Ishikawa (cell line): Measurements from ENCODE around the gene DAB2IP.

ENCODE experiments used
- CEBPB ChIP-seq: IDR thresholded peaks from 2 replicates; pipeline ENCODE4 v1.6.1; 2012
- CREB1 ChIP-seq: IDR thresholded peaks from 2 replicates; pipeline ENCODE4 v1.6.1; 2012; ENCODE audit warnings: low read depth
- EGR1 ChIP-seq: IDR thresholded peaks from 2 replicates; pipeline ENCODE4 v1.6.1; 2012
- EP300 ChIP-seq: IDR thresholded peaks from 2 replicates; pipeline ENCODE4 v1.6.1; 2012; ENCODE audit warnings: borderline replicate concordance
- FOXM1 ChIP-seq: IDR thresholded peaks from 2 replicates; pipeline ENCODE4 v1.6.1; 2012; ENCODE audit warnings: low read depth, borderline replicate concordance
- MAX ChIP-seq: IDR thresholded peaks from 2 replicates; pipeline ENCODE4 v1.6.1; 2012
- NFIC ChIP-seq: IDR thresholded peaks from 2 replicates; pipeline ENCODE4 v1.6.1; 2012
- RAD21 ChIP-seq: IDR thresholded peaks from 2 replicates; pipeline ENCODE4 v1.6.1; 2012; ENCODE audit warnings: low read depth
- REST ChIP-seq: IDR thresholded peaks from 2 replicates; pipeline ENCODE4 v1.6.1; 2012; ENCODE audit warnings: low read depth, mild to moderate bottlenecking
- TAF1 ChIP-seq: IDR thresholded peaks from 2 replicates; pipeline ENCODE4 v1.6.1; 2012; ENCODE audit warnings: low read depth, mild to moderate bottlenecking
- TCF12 ChIP-seq: IDR thresholded peaks from 2 replicates; pipeline ENCODE4 v1.6.1; 2012; ENCODE audit warnings: low read depth
- TEAD4 ChIP-seq: IDR thresholded peaks from 2 replicates; pipeline ENCODE4 v1.6.1; 2012
- USF1 ChIP-seq: IDR thresholded peaks from 2 replicates; pipeline ENCODE4 v1.6.1; 2012
- YY1 ChIP-seq: IDR thresholded peaks from 2 replicates; pipeline ENCODE4 v1.6.1; 2012; ENCODE audit warnings: low read depth
- ZBTB7A ChIP-seq: IDR thresholded peaks from 2 replicates; pipeline ENCODE4 v1.6.1; 2012; ENCODE audit warnings: low read depth

Gene DAB2IP

GRCh38 chr9:121739971-121740370 lies 88.5 kb downstream of the DAB2IP start:
- no peak for TF ChIP-seq EGR1
- no peak for TF ChIP-seq ZBTB7A

- TF ChIP-seq TAF1 (no peak), RAD21 (no peak), CEBPB (no peak), USF1 (no peak), EGR1 (no peak), ZBTB7A (no peak), CREB1 (no peak), MAX (no peak), YY1 (no peak), NFIC (no peak), FOXM1 (no peak), TCF12 (no peak), TEAD4 (no peak), EP300 (no peak), REST (no peak)
Measured at GRCh38 chr9:121741228-121741918, 89.9 kb downstream of the DAB2IP start.

- TF ChIP-seq TAF1 (no peak), YY1 (no peak), CREB1 (no peak), TEAD4 (no peak), ZBTB7A (no peak), FOXM1 (no peak), CEBPB (no peak)
Measured at GRCh38 chr9:121742923-121743322, 91.5 kb downstream of the DAB2IP start.

GRCh38 chr9:121743441-121744001 lies 92.1 kb downstream of the DAB2IP start:
- TF ChIP-seq MAX (peak; percentile 85), CEBPB (no peak), RAD21 (no peak), ZBTB7A (no peak), TCF12 (no peak), REST (no peak), TAF1 (peak; percentile 19; the same call in 1 of the 2 replicates), USF1 (no peak), NFIC (peak; percentile 15; the same call in 1 of the 2 replicates), YY1 (no peak), CREB1 (no peak), EP300 (no peak), FOXM1 (no peak), EGR1 (no peak), TEAD4 (0 out of 2 replicates have a peak, but pooled peaks have one; percentile 9)

- TF ChIP-seq RAD21 (peak; percentile 73), TAF1 (no peak)
Measured at GRCh38 chr9:121744002-121744686, 92.7 kb downstream of the DAB2IP start.

GRCh38 chr9:121744687-121745395 lies 93.4 kb downstream of the DAB2IP start:
- TF ChIP-seq USF1 (no peak), EGR1 (no peak), NFIC (no peak), REST (no peak), CREB1 (no peak), FOXM1 (no peak)
